ENCODE measurements around the gene CYP19A1. TPM values are rescaled to one million over a fixed set of nuclear protein-coding genes. Genes with fewer than 3 reads are reported as not detected.
"Not testable (repeated sequence)": the region's sequence is repeated elsewhere in the genome, so short reads cannot be mapped to it uniquely, and the experiment has no call there.

The CYP19A1 gene
- total RNA-seq, 1 donor from 2014 or later, result 0.55 TPM

DNA sequence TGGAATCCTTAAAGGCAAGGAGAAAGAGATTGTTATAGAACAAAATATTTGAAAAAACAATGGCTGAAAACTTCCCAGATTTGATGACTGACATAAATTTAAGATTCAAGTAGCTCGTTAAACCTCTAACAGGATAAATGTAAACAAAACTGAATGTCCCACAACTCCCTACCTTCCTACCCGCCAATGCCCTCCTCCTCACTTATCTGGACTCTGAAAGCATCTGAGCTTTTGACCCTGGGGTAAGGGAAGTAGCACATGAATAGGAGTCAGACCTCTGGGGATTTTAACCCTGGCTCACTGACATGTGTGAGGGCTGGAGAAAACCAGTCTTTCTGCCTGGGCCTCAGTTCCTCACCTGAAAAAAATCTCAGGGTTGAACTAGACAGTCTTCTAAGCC is 26.9 kb downstream of the CYP19A1 start:
- ATAC-seq (no peak), DNase-seq (no peak)
- intact Hi-C loops (cut with micrococcal nuclease), result no loop called here

DNA sequence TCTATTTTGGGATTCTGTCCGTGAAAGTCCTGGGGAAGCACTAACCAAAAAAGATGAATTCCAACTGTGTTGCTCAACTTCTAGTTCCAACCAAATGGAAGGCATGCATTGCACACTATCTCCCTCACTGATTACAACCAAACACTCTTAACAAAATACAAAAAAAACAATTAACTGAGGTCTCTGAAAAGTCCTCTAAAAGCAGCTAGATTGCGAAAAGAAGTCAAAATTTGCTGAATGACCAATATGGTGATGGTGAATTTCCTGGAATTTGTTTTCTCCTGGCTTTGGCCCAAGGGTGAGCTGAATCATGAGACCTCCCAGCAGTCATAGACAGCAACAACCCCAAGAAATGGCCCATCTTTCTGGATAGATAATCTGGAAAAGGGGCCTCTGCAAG is 28.3 kb downstream of the CYP19A1 start:
- intact Hi-C loops (cut with micrococcal nuclease), result no loop called here
- DNase-seq (no peak), ATAC-seq (peak; percentile 54)

DNA sequence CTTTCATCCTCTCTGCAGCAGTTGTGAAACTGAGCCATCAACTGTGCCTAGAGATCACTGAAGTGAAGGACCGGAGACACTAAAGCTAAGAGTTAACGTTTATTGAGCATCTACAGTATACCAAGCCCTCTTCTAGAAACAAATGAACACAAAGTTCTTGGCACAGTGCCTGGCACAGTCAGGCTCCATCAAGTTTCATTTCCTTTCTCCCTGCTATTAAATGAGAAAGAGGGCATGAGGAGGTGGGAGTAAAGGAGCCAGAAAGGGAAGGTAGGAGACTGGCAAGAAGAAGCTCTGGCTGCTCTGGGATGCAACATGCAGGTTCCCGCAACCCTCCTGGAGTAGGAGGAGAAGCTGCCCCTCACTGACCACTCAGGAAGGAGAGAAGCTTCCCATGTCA is 30.6 kb downstream of the CYP19A1 start:
- intact Hi-C loops (cut with micrococcal nuclease), result no loop called here
- DNase-seq, result peak; percentile 36
- no peak for ATAC-seq

DNA sequence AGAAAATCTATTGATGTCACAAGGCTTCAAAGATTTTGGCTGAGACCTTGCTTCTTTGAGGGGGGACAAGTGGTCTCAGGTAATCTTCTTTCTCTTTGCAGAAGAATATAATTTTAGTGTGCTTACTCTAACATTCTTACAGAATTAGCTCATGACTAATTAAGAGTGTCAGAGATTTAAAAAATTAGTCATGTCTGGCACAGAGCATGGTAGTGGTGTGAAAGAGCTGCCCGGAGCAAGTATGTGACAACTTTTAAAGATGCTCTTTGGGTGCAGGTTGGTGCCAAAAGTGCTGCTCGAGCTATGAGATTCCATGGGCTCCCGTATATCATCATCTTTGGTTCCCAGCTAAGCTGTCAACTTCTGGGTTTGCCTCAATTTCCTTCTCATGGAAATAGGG is 31.1 kb downstream of the CYP19A1 start:
- intact Hi-C loops (cut with micrococcal nuclease), result no loop called here
- ATAC-seq (no peak), DNase-seq (no peak)

DNA sequence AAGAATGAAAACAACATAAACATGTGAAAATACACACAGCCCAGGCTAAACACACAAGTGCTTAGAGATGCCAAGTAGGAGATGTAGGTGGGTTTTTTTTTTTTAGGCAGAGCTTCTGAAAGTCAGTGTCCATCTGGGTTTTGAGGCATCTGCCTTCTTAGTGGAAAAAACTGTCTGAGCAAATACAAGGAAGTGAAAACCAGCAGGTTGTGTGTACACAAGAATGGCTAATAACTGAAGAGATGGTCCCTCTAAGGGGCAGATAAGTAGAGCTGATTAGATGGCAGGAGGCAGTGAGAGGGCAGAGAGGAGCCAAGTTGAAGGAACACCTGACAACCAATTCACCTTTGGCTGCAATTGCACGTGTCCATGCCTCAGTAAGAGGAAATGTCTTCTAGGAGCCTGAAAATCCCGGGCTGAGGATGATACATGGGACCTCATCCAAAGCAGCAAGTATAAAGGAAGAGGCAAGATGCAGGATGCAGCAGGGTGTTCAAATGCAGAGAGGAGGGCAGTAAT is 34.9 kb downstream of the CYP19A1 start:
- DNase-seq (no peak), ATAC-seq (no peak)
- intact Hi-C loops (cut with micrococcal nuclease), result no loop called here

DNA sequence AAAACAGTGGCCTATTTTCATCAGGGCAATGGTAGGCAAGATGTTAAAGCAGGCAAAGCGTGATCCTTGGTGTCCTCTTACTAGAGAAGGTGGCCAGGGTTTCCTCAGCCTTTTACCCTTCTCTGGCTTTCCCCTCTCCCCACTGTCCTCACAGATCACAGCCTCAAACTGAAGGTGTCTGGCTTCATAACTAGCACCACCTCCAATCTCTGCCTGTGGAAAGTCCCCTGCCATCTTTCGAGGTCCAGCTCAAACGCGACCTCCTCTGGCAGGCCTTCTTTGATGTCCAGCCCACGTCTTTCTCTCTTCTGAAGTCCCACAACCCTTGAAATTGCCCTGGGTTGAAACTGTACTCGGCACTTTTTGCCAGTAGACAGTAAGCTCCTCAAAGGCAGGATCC is 35.9 kb downstream of the CYP19A1 start:
- DNase-seq (no peak), ATAC-seq (no peak)
- intact Hi-C loops (cut with micrococcal nuclease), result no loop called here

DNA sequence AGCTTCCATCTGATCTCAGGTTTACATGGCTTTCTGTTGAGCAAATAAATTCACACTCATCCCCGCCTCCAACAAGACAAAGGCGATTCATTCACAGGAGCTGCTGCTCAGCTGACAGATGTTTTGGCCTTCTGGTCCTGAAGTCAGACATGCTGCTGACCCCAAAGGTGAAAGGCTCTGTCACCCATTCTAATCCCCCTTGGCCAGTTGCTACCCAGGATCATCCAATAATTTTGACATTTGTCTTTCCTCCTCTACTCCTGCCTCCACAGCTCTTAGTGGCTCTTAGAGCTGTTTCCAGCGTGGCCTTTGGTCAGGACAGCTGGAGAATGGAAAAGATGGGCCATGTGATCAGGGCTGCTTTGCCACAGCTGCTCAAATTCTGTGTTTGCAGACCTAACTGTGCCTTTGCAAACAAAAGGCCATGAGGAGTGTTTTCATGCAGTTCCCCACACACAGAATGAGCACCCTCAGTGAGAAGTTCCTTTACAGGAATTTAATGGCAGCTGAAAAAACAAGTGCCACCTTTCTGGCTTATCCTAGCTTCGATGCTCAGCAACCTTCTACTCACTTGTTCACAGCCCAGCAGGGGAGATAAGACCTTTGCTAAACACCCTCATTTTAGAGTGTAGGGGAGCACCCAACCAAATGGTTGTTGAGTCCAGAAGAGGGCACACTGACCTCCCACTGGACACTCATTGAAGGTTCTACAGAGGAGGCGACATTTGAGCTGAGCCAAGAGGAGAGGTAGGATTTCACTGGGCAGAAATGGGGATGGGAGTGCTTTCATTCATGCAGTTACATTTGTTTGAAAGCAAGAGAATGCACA is 39.0 kb downstream of the CYP19A1 start:
- no peak for ATAC-seq
- intact Hi-C loops (cut with micrococcal nuclease), result no loop called here

DNA sequence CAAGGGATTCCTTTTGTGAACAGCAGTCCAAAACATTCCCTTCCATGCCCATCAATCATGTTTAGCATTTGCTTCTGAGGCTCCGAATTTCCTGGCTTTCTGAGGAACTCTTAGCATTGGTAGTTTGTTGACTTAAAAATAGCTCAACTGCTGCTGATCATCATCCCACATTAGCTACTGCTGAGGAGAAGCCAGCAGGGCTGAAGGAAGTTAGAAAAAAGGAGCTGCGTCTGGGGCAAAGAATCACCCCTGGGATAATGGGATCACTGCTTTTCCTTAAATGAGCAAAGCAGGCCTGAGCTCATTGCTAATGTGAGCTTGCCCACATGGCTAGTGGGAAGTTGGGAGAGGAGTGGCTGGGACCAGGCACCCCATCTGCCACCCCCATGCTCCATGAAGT is 39.8 kb downstream of the CYP19A1 start:
- peak; percentile 45 for ATAC-seq
- no peak for DNase-seq
- intact Hi-C loops (cut with micrococcal nuclease), result no loop called here

More for the DNA sequence above, 39.0 kb downstream of the CYP19A1 start:
- DNase-seq, result no peak

DNA sequence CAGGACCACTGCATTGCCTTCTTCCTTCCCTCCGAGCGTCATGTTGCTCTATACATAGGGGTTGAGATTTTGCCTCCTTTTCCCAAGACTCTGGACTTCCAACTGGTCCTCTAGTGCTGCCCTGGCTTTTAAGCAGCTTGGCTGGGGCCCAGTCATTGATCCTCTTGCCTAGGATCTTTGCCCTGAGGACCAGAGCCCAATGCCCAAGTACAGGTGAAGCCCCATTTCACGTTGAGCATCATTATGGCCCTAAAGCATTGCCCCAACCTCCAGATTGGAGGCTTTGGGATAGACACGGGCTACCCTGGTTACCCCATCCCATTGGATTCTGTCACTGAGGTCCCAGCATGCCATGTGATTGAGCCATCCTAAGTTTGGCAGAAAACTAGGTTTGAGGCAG is 47.7 kb downstream of the CYP19A1 start:
- DNase-seq, result no peak
- intact Hi-C loops (cut with micrococcal nuclease), result no loop called here
- no peak for ATAC-seq

DNA sequence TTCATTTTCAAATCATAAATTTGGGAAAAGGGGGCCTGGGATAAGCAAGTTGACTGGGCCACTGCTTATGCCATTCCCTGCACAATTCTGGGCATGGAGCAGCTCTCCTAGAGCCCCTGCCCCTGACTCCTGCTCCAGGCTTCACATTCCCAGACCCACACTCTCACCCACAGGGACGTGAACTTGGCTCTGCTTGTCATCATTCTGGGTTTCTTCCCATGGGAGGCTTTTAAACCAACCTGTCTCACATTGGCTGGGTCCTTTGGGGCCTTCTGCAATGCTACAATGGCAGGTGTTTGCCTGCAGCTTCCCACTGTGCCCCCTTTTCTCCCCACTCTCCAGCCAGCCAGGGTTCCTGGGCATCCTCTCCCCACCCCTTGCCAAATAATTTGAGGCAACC is 49.1 kb downstream of the CYP19A1 start:
- intact Hi-C loops (cut with micrococcal nuclease), result no loop called here
- no peak for ATAC-seq

DNA sequence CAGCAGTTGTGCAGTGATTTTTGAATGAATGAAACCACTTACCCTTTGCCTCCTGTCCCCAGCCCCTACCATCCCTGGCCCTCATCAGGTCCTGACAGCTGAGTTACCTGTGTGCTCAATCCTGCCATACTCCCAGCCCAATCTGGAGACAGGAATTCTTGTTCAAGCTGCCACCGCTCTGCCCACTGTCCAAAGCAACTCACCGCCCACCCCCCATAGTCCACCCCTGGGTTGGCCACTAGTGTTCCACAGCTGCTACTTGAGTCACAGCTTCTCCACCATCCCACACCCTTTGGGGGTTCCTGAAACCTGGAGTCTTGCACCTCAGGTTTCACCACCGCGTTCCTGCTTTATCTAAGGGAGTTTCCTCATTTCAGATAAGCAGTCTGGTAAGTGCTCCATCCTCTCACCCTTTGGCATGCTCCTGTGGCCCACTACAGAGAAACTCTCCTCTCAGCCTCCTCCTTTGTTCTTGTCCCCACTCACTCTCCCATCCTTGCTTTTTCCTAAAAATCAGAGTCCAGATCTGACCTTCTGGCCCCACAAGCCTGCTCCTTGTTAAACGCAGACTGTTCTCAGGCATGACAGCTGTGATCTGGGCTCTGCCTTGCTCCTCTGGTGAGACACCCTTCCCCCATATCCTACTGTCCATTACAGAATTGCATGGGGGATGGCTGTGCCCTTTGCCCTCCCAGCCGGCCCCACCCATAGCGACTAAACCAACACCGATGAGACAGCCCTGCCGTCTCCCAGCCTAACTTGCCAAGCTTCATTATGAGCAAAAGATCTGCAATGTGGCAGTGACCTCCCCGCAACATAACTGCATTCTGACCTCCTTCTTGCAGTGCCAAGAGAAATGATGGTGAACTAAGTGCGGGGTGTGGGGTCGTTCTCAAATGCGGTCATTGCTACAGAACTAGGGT is 50.0 kb downstream of the CYP19A1 start:
- no peak for DNase-seq
- intact Hi-C loops (cut with micrococcal nuclease), result no loop called here
- no peak for ATAC-seq

More for the DNA sequence above, 49.1 kb downstream of the CYP19A1 start:
- DNase-seq, result no peak

DNA sequence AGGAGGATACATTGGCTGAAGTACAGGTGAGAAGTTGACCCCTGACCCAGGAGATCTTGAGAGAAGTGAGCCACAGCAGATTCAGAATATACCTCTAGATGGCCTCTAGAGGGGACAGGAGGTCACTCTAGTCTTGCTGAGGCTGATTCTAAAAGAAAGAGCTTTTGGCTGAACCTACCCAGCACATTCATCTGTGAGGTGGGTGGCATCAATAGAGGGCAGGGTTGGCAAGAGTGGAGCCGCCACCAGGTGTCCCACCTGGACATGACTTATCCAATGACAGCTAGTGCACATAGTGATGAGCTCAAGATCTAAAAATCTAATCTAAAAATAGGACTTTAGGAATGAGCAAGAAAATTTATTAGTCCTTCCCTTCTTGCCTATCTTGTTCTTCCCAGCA is 51.6 kb downstream of the CYP19A1 start:
- DNase-seq (peak; percentile 61), ATAC-seq (peak; percentile 74)
- intact Hi-C loops (cut with micrococcal nuclease), result no loop called here

DNA sequence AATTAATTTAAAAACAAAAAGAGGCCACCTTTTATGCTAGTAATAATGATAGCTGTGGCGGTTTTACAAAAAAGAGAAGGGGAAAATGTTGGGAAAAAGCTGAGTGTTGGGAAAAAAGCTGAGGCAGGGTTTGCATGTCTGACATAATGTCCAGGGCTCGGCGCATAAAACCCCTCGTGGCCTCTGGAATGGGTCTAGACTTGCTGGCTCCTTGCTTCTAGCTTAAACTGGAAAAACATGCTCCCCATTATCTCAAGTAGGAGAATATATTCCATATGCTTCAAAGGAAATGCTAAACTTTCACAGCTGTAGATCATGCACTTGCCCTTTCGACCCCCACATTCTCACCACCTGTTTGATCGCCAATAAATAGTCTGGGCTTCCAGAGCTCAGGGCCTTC is 53.0 kb downstream of the CYP19A1 start:
- intact Hi-C loops (cut with micrococcal nuclease), result loop anchor here (2.0 kb wide), 1 partner anchor 95 kb away; no protein-coding TSS in a partner anchor

DNA sequence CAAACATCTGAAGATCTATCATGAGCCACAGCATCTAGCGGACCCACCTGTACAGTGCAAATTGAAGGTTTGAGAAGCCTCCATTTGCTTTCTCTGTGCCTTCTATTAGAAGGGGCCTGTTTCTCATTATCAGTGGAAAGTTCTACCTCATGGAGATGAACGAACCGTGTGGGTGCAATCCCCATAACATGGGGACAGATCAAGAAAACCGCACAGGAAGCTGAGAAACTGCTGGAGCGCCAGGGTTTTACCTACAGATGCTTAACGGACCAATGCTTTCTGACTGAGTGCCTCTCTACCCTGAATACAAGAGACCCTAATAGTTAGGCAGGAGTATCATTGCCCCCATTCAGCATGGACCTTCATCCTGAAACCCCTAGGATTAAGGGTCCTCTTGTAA is 53.5 kb downstream of the CYP19A1 start:
- DNase-seq, result no peak
- no peak for ATAC-seq
- intact Hi-C loops (cut with micrococcal nuclease), result loop anchor here (2.0 kb wide), 1 partner anchor 96 kb away; no protein-coding TSS in a partner anchor

More for the DNA sequence above, 53.0 kb downstream of the CYP19A1 start:
- ATAC-seq (no peak), DNase-seq (no peak)

DNA sequence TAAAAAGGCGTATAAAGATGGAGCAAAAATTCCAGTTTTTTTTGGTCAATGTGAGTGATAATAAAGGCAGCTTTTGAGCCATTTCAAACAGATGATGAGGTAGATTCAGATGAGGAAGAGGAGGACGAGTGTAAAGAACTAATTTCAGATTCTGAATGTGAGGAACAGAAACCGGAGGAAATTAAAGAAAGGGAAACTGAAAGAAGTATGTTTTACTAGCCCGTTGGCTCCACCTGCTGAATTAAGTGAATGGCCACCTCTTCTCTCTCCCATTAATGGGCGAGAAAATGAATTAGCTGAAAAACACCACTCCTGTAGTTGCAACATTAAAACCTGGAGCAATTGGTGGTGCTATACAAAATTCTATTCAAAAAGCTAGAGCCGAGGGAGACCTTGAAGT is 55.4 kb downstream of the CYP19A1 start:
- DNase-seq, result no peak
- ATAC-seq, result no peak
- intact Hi-C loops (cut with micrococcal nuclease), result no loop called here

DNA sequence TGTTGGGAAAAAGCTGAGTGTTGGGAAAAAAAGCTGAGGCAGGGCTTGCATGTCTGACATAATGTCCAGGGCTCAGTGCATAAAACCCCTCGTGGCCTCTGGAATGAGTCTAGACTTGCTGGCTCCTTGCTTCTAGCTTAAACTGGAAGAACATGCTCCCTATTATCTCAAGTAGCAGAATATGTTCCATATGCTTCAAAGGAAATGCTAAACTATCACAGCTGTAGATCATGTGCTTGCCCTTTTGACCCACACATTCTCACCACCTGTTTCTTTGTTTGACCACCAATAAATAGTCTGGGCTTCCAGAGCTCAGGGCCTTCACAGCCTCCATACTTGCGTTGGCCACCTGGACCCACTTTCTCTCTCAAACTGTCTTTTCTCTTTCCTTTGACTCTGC is 56.2 kb downstream of the CYP19A1 start:
- intact Hi-C loops (cut with micrococcal nuclease); DNase-seq: not testable (repeated sequence)
- peak; percentile 47 for ATAC-seq

DNA sequence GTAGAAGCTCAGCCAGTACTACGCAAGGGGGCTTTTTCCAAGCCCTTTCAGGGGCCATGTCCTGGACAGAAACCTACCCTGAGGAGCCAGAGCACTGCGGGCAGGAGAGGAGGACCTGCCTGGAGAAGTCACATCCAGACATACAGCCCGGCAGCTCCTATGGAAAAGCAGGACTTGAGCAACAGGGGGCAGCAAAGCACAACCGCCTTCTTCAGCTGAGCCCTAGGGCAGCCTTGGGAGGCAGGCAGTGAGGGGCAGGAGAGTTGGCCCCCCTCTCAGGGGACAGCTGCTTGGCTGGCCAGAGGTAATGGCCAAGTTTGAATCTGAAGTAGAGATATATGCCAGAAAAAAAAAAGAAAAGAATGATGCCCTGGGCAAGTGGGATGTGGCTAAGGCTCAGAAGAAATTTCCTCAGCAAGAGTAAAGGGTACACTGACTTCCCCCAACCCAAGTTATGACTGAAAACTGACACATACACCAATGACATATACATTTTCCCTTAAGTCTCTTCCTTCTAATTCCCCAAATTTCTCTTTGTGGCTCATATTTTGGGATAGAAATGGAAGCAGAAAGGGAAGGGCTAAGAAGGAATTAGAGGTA is 56.9 kb downstream of the CYP19A1 start:
- peak; percentile 97 for ATAC-seq
- peak; percentile 76 for DNase-seq
- intact Hi-C loops (cut with micrococcal nuclease), result no loop called here

DNA sequence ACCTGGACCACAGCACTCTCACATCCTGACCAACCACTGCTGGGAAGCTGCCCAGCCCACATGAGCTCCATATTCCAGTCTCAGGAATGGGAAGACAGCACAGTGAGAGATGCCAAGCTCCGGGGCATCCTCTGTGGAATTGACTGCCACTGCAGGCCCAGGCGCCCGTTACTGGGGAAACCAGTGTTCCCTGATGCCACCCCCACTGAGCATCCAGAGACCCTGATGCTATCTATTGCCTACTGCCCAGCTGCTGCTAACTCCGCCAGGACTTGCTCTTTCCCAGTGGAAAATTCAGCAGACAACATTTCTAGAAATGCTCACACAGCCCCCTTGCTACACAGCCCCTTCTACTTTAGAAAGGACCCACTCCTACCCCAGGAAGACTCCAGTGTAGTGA is 57.6 kb downstream of the CYP19A1 start:
- ATAC-seq, result no peak
- intact Hi-C loops (cut with micrococcal nuclease), result no loop called here
- no peak for DNase-seq

DNA sequence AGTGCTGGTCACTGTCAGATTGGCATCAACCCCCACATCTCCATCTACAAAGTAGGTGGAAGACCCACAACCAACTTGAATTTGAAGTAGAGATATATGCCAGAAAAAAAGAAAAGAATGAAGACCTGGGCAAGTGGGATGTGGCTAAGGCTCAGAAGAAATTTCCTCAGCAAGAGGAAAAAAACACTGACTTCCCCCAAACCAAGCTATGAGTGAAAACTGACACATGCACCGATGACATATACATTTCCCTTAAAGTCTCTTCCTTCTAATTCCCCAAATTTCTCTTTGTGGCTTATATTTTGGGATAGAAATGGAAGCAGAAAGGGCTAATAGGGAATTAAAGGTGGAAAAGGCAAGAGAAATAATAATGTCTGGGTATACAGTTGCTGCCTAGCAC is 59.0 kb downstream of the CYP19A1 start:
- intact Hi-C loops (cut with micrococcal nuclease), result no loop called here
- no peak for ATAC-seq
- no peak for DNase-seq

DNA sequence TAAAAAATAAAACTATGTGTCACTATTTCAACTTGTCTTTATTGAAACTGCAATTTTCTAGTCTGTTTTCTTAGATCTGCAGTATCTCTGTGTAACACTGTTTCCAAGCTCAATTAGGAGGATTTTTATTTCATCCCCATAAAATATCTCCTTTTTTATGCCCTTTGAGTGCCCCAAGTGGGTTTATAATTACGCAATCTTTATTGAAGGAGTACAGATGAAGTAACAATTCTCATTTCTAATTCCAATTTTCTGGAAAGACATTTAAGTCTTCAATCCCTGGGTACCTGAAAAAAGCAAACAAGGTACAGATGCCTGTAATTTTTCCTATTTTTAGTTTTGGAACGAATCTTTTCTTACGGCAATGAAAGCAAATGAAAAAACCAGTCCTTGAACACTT is 61.3 kb downstream of the CYP19A1 start:
- DNase-seq (no peak), ATAC-seq (no peak)
- intact Hi-C loops (cut with micrococcal nuclease), result no loop called here

Data from left ventricle myocardium superior (tissue), 1 donor.